Activated CD4-positive, alpha-beta T cell treated with anti-CD3 and anti-CD28 coated beads, Interleukin-2, amount 50 U/mL, for 1 hour (primary cell): ENCODE measurements around the gene RBL1.
"Not testable (repeated sequence)": the region's sequence is repeated elsewhere in the genome, so short reads cannot be mapped to it uniquely, and the experiment has no call there.

Source experiments
- DNase-seq: peaks from one replicate; pipeline ENCODE4 v3.0.0-alpha.2; 2020

The RBL1 gene

DNA sequence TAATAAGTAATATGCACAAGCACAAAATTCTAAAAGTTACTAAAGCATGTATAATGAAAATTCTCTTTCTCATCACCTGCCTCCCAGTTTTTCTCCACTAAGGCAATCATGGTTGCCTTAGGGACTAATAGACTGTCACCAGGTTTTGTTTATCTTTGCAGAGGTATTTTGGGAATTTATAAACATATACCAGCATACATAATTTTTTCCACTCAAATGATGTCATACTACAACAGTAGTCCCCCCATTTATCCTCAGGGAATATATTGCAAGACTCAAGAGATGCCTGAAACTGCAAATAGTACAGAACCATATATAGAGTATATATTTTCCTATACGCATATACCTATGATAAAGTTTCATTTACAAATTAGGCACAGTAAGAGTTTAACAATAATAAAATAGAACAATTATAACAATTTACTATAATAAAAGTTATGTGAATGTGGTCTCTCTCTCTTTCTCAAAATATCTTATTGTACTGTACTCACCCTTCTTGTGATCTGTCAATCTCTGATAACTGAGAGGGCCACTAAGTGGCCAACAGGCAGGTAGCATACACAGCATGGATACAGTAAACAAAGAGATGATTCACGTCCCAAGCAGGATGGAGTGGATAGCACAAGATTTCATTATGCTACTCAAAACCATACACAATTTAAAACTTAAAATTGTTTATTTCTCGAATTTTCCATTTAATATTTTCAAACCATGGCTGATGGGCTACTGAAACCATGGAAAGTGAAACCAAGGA lies 19.7 kb downstream of the RBL1 start:
- no peak for DNase-seq

DNA sequence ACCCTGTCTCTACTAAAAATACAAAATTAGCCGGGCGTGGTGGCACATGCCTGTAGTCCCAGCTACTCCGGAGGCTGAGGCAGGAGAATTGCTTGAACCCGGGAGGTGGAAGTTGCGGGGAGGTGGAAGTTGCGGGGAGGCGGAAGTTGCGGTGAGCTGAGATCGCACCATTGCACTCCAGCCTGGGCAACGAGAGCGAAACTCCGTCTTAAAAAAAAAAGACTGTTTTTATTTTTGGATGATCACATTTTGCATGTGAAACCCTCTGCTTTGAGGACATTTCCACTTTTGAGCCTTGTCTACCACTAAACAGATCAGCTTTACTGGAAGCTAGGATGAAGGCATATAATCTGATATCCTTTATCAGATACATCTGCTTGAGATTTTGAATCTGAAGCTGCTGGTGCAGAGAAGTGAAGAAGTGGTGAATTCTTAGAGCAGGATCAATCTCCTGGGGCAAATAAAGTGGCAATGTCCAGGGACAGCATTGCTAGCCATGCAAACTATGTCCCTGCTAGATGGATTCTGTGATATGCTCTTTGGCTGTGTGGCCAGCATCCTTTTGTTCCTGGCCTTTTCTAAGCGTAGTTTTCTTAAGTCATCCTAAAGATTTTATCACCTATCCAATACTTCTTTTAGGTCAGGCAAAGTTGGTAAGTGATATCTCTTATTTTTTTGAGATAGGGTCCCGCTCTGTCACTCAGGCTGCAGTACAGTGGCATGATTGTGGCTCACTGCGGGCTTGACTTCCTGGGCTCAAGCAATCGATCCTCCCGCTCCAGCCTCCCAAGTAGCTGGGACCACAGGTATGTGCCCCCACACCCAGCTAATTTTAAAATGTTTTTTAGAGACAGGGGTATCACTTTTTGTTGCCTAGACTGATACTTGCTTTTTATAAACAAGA lies 23.3 kb downstream of the RBL1 start:
- no peak for DNase-seq

DNA sequence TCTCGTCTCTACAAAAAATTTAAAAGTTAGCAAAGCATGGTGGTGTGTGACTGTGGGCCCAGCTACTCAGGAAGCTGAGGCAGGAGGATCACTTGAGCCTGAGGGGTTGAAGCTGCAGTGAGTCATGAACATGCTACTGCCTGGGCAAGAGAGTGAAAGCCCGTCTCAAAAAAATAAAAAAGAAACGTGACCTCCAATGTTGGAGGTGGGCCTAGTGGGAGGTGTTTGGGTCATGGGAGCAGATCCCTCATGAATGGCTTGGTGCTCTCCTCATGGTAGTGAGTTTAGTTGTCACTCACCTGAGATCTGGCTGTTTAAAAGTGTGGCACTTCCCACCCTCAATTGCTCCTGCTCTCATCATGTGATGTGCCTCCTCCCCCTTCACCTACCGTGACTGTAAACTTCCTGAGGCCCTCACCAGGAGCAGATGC lies 24.3 kb downstream of the RBL1 start:
- peak; percentile 6 for DNase-seq

DNA sequence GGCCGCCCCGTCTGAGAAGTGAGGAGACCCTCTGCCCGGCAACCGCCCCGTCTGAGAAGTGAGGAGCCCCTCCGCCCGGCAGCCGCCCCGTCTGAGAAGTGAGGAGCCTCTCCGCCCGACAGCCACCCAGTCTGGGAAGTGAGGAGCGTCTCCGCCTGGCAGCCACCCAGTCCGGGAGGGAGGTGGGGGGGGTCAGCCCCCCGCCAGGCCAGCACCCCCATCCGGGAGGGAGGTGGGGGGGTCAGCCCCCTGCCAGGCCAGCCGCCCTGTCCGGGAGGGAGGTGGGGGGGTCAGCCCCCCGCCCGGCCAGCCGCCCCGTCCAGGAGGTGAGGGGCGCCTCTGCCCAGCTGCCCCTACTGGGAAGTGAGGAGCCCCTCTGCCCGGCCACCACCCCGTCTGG lies 26.2 kb downstream of the RBL1 start:
- DNase-seq, result not testable (repeated sequence)

DNA sequence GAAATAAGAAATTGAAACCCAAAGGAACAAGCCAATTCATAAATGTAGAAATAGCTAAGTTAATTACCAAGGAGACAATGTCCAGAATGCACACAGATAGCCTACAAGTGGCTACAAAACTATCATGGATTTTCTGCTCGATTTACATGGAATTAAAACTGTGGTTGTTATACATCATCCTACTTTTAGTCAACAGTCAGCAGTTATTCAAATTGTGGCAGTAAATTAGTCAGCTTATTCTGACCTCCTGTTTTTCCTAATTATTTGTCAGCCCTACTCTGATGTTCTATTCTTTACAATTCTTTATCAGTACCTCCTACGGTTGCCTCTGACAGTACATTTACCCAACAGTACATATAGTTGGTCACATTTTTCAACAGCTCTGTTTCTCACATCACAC lies 29.6 kb downstream of the RBL1 start:
- no peak for DNase-seq

DNA sequence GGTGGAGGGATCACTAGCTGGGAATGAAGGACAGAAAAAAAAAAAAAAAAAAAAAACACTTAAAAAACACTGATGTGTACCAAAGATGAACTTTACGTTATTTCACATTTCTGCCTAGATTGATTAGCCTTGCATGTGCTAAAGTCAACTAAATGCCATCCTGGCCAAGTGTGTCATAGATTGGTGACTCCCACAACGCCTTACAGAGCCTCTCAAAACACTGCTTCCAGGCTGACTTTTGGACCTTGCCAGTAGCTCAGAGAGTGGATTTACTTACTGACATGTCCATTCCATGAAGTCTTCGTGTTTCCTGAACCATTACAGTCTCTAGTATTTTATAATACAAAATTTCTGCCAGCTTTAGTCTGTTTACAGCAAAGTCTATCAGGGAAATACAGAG lies 40.5 kb downstream of the RBL1 start:
- DNase-seq, result no peak

DNA sequence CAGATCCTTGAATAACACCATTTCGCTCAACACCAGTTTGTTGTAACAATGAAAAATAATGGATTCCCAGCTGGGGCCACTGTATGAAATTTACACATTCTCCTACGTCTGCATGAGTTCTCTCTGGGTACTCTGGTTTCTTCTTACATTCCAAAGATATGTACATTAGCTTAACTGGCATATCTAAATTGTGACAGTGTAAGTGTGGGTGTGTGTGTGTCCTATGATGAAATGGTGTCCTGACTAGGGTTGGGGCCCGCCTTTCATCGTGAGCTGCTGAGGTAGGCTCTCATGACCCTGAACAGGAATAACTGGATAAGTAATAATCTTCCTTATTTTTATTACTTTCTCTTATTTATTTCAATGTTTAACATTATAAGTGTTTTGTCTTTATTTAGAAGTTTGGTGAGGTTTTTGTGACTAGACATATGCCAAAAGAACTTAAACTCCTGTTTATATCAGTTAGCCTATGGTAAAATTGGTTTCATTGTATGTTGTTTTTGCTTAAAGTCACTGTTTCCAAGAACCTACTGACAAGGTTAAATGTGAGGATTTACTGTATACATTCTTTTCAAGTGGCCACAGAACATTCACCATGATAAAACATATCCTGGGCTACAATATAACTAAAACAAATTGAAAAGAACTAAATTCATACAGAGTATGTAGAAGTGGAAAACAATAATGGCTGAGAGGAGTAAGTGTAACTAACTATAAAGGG lies 42.4 kb downstream of the RBL1 start:
- no peak for DNase-seq

DNA sequence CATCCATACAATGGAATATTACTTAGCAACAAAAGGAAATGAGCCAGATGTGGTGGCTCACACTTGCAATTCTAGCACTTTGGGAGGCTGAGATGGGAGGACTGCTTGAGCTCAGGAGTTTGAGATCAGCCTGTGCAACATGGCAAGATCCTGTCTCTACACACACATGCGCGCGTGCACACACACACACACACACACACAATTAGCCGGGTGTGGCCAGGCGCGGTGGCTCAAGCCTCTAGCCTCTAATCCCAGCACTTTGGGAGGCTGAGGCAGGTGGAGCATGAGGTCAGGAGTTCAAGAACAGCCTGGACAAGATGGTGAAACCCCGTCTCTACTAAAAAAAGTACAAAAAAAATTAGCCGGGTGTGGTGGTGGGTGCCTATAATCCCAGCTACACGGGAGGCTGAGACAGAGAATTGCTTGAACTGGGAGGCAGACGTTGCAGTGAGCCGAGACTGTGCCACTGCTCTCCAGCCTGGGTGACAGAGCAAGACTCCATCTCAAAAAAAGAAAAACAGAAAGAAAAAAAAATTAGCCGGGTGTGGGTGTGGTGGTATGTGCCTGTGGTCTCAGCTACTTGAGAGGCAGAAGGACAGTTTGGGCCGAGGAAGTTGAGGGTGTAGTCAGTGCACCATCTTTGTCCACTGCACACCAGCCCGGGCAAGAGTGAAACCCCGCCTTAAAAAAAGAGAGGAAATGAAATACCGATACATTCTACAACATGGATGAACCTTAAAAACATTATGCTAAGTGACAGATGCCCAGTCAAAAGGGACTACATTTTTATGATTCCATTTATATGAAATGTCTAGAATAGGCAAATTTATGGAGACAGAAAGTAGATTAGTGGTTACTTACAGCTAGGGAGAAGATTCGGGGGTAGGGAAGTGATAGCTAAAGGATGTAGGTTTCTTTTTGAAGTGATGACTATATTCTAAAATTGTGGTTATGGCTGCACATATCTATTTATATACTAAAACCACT lies 52.5 kb downstream of the RBL1 start:
- no peak for DNase-seq

DNA sequence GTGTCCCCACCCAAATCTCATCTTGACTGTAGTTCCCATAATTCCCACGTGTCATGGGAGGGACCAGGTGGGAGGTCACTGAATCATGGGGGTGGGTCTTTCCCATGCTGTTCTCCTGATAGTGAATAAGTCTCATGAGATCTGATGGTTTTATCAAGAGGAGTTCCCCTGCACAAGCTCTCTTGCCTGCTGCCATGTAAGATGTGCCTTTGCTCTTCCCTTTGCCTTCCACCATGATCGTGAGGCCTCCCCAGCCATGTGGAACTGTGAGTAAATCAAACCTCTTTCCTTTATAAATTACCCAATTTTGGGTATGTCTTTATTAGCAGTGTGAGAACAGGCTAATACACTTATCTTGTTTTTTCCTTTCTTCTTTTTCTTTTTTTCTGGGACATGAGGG lies 56.4 kb downstream of the RBL1 start:
- DNase-seq, result not testable (repeated sequence)

DNA sequence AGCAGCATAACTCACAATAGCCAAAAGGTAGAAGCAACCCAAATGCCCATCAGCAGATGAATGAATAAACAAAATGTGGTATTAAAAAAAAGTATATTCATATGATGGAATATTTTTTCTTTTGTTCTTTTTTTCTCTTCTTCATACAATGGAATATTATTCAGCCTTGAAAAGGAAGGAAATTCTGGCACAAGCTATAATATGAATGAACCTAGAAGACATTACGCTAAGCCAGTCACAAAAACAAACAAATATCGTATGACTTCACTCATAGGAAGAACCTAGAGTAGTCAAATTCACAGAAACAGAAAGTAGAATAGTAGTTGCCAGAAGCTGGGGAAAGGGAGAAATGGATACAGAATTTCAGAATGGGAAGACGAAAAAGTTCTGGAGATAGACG lies 63.7 kb downstream of the RBL1 start:
- no peak for DNase-seq

DNA sequence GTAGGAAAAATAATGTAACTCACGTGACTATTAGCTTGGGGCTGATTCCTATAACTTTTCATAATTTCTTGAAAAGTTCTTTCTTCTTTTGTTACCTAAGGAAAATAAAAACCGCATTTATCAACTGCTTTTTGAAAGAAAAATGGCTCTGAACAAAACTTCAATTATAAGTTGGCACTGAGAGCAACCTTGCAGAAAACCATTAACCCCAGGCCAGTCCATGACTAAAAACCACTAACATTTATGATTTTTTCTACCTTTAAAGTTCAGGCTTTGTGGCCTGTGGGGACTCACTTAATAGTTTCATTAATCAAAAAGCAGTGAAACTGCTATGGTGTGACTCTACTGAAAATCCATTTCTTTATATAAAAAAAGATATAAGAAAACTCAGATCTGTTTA lies 75.2 kb downstream of the RBL1 start:
- DNase-seq, result no peak

DNA sequence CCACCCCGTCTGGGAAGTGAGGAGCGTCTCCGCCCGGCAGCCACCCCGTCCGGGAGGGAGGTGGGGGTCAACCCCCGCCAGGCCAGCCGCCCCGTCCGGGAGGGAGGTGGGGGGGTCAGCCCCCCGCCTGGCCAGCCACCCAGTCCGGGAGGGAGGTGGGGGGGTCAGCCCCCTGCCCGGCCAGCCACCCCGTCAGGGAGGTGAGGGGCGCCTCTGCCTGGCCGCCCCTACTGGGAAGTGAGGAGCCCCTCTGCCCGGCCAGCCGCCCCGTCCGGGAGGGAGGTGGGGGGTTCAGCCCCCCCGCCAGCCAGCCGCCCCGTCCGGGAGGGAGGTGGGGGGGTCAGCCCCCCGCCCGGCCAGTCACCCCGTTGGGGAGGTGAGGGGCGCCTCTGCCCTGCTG lies 83.2 kb downstream of the RBL1 start:
- DNase-seq, result not testable (repeated sequence)

DNA sequence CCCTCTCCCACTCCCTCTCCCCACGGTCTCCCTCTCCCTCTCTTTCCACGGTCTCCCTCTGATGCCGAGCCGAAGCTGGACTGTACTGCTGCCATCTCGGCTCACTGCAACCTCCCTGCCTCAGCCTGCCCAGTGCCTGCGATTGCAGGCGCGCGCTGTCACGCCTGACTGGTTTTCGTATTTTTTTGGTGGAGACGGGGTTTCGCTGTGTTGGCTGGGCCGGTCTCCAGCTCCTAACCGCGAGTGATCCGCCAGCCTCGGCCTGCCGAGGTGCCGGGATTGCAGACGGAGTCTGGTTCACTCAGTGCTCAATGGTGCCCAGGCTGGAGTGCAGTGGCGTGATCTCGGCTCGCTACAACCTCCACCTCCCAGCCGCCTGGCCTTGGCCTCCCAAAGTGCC lies 83.9 kb downstream of the RBL1 start:
- not testable (repeated sequence) for DNase-seq

DNA sequence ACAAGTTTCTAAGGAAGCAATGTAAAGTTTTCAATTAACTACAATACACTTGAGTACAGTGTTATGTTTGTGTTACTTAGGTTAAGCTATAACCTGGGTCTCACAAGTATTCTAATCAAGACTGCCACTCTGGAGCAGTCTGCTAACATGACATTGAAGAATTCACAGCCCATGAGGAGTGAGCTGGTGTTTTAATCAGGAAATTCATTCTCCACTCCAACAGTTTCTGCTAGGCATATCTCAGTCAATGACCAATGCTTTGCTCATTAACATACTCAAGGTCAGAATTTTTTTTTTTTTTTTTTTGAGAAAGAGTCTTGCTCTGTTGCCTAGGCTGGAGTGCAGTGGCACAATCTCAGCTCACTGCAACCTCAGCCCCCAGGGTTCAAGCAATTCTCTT lies 84.7 kb downstream of the RBL1 start:
- no peak for DNase-seq

DNA sequence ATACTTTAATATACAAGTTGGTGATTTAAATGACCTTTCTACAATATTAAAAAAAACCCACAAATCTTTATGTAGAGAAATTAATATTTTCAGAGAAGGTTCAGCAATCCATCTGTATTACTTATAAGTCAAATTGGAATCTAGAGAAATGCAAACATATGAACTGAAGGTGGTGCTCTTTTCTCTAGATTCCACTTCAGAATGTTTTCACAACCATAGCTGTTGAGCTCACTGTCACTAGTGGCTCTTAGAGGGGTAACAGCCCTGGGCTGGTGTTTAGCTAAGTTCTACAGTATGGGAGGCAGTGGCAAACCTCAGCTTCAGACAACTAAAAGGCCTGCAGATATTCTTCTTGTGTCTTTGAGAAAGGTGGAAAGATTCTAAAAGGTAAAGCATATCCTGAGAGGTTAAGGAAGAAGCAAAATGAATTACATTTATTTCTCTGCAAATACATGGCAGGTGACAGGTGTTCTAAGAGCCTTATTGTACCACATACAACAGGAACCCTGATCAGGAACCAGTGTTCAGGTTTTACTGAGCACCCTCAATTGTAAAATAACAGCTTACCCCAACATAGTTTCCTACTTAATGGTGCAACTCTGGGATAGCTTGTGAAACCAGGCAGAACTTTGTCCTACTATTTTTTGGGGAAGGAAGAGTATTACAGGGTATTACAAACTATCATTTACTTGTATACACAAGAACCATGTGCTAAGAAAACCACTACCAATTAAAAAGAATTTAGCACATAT lies 87.7 kb downstream of the RBL1 start:
- peak; percentile 20 for DNase-seq

DNA sequence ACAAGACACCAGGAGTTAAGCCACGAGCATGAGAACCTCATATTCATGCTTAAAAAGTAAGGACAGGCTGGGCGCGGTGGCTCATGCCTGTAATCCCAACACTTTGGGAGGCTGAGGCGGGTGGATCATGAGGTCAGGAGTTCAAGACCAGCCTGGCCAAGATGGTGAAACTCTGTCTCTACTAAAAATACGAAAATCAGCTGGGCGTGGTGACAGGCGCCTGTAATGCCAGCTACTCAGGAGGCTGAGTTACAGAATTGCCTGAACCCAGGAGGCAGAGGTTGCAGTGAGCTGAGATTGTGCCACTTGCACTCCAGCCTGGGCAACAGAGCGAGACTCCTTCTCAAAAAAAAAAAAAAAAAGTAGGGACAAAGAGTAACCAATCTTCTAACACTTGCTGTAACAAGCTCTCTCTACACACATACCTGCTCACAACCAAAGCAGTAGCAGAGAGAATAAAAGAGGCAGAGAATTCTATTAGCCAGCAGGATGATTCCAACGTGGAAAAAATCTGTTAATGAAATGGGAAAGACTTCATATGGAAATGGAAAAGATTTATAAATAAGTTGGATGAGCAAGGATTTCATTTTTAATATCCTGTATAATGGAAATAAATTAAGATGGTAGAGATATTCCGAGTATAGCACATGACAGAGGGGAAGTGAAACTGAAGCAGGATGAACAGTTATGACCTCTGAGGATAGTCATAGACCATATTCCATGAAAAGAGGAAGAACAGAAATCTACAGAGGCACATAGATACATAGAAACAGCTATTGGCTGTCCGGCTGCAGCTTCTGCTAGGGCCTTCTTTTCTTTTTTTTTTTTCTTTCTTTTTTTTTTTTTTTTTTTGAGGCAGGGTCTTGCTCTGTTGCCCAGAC lies 90.5 kb downstream of the RBL1 start:
- not testable (repeated sequence) for DNase-seq

DNA sequence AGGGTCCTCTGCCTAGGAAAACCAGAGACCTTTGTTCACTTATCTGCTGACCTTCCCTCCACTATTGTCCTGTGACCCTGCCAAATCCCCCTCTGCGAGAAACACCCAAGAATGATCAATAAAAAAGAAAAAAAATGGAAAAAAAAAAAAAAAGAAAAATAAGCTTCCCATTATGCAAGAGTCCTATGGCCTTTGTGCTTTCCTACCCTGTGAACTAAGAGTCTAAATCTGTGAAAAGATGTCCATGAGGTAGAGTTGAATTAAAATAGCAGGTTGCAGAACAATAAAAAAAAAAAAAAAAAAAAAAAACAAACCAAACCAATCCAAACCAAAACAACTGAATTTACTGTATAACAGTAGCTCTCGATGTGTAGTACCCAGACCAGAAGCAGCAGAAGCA lies 94.2 kb downstream of the RBL1 start:
- DNase-seq, result not testable (repeated sequence)

DNA sequence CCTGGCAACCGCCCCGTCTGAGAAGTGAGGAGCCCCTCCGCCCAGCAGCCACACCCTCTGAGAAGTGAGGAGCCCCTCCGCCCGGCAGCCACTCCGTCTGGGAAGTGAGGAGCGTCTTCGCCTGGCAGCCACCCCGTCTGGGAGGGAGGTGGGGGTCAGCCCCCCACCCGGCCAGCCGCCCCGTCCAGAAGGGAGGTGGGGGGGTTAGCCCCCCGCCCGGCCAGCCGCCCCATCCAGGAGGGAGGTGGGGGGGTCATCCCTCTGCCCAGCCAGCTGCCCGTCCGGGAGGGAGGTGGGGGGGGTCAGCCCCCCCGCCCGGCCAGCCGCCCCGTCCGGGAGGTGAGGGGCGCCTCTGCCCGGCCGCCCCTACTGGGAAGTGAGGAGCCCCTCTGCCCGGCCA lies 95.6 kb downstream of the RBL1 start:
- DNase-seq, result not testable (repeated sequence)

DNA sequence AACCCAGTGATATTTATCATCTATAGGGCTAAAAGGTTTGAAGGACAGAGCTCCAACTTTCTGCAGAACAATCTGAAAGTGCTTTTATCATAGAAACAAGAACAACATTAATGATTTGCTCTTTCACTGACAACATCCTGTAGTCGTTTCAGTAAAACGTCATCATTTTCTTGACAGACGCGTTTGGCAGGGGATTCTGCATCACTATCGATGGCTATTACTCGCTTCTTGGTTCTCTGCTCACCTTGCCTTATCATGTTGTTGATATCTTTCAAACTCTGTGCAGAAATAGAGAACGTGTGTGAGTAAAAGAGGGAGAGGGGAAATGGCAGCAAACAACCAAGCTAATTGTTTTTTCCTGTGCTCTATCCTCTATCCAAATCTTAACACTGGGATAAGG lies 97.1 kb downstream of the RBL1 start:
- DNase-seq, result no peak

DNA sequence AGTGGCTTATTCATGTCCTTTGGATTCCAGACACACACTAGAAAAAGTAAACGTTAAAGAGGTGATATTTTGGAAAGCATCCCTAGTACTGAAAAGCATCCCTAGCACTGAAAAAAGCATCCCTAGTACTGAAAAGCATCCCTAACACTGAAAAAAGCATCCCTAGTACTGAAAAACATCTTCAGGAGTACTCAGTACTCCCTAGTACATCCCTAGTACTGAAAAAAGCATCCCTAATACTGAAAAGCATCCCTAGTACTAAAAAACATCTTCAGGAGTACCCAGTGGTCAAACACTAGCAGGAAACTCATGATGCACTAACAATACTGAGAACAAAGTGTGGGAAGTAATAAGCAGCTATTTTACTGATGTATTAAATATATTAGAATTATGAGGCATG lies 98.7 kb downstream of the RBL1 start:
- no peak for DNase-seq
